ENCODE data around the gene SLC39A11.

DNA sequence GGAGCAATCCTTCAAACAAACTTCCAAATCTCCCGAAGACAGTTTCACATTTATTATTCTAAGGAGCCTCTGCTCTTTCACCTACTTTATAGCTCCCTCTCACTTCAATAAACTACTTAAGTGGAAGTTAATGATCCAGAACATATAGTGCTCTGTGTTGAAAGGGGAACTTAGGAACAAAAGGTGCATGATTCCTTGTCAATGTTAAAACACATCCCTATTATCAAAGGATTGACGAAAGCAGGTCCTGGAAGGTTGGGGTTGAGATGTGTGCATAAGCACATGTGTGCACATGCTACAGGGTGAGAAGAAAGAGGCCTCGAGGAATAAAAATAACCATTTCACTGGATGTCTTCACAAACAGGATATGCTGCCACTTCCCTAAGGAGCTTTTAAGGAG, 170.3 kb downstream of the SLC39A11 start:
- TF ChIP-seq, protein P1, sequence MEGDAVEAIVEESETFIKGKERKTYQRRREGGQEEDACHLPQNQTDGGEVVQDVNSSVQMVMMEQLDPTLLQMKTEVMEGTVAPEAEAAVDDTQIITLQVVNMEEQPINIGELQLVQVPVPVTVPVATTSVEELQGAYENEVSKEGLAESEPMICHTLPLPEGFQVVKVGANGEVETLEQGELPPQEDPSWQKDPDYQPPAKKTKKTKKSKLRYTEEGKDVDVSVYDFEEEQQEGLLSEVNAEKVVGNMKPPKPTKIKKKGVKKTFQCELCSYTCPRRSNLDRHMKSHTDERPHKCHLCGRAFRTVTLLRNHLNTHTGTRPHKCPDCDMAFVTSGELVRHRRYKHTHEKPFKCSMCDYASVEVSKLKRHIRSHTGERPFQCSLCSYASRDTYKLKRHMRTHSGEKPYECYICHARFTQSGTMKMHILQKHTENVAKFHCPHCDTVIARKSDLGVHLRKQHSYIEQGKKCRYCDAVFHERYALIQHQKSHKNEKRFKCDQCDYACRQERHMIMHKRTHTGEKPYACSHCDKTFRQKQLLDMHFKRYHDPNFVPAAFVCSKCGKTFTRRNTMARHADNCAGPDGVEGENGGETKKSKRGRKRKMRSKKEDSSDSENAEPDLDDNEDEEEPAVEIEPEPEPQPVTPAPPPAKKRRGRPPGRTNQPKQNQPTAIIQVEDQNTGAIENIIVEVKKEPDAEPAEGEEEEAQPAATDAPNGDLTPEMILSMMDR (conservative IDR thresholded peaks at IDR 0.05; ENCODE audit: low read length): no peak
- TF ChIP-seq EZH2phosphoT487 (IDR thresholded peaks at IDR 0.05; ENCODE audit: borderline replicate concordance, low read depth, low read length): no peak

Data from OCI-LY7 (cell line).